NCI-H1092 treated with DMSO at 0.1 percent for 48 hours (cell line): ENCODE results near the gene MED22.

Experiments
- DNase-seq: peaks from one replicate; lab custom pipeline; 2025; lab: John Stamatoyannopoulos, UW

MED22 gene

DNA sequence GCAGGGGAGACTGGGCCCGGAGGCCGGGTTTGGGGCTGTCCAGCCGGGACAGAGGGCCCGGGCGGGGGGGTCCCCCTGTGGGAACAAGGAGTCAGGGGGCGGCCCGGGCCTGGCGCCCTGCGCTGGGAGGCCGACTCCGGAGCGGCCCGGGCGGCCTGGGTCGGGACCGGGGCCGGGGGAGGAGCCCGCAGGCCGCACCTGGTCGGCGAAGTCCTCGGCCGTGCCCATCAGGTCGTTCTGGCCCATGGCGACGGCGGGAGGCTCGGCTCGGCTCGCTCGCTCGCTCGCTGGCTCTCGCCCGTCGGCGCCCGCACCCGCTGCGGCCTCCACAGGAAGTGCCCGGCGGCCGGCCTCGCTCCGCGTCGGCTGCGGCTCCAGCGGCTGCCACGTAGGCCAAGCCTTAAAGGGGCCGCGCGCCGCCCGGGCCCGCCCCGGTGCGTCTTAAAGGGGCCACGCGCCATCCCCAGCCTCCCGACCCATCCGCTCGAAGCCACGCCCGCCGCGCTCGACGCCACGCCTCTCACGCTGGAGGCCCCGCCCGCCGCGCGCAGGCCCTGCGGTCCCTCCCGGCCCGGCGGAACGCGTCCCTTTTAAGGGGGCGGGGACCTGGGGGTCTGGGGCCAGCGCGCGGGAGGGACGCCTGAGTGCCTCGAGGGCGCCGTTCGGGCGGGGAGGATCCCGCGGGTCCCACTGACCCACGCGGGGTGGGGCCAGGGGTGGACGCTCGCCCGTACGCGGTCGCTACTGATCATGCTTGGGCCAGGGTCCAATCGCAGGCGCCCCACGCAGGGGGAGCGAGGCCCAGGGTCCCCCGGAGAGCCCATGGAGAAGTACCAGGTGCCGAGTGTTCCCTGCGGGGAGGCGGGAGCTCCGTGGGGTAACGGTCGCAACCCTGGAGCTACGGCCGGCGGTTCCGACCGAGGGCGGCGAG, 28.1 kb upstream of the MED22 start, which contains the start of the genes STKLD1 and SURF4:
Gene STKLD1, plus strand, starts transcription at position 643 of the 931 bp plus-strand sequence. Its CDS starts 108 bp downstream, at position 751.
Gene SURF4, minus strand, starts transcription at position 337 of the 931 bp plus-strand sequence. Its CDS starts 91 bp downstream, at position 246.
- DNase-seq, result peak; percentile 94

DNA sequence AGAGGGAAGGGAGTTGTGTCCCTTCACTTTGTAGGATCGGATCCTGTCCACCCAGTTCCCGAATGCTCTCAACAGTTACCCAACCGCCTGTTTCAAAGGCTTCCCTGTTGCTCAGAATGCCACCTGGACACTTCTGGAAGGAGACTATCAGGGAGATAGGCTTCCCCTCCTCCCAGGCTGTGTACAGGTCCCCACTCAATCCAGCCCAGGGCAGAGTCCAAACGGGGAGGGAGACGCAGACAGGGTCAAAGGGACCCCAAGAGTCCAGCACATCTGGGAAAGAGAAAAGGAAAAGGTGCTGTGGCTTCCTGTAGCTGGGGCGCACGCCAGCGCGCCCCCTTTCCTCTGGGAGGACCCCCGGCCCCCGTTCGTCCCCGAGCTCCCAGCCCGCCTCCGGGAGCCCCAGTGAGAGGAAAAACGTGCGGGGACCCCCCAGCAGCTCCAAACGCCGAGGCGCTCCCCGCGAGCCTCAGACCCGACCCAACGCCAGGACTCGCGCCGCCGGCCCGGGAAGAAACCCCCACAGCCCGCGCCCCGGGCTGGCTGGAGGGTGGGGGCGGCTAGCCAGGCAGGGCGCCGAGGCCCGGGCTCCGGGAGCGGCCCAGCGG, 27.3 kb upstream of the MED22 start:
- DNase-seq, result peak; percentile 10

DNA sequence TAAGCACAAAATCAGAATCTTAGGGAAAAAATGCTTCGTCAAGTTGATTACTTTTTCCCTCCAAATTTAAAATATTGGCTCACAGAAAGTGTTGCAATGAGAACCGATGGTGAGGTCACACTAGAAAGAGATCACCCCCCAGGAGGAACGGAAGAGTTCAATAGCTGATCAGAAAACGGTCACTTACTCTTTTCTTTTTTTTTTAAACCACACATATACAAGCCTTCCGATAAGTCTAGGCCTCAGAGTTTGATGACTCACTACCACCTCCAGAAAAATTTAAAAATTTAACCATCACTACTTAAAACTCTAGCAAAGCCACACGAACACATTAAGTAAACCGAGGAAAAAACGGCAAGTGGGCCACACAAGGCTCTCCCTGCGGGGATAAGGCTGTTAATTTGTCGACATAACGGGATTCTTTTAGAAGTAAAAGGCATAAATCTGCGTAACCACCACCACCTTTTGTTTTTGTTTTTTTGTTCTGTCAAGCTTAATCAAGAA, 26.7 kb upstream of the MED22 start:
- no peak for DNase-seq

DNA sequence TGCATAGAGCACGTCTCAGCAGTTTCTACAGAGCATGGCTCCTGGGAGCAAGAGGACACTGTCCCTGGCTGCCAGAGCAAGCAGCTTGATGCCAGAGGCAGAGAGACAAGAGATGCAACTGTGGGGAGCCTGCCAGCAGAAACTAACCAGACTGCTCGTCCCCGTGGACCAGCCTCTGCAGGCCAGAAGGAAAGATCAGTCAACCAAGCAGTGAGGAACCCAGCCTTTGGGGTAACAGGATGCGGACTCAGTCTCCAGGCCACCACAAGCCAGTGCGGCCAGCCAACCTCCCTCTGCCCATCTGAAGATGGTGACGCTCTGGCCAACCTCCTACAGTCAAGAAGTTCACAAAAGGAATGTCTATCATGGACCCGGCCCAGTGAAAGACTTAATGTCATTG, 24.2 kb upstream of the MED22 start:
- DNase-seq, result no peak

DNA sequence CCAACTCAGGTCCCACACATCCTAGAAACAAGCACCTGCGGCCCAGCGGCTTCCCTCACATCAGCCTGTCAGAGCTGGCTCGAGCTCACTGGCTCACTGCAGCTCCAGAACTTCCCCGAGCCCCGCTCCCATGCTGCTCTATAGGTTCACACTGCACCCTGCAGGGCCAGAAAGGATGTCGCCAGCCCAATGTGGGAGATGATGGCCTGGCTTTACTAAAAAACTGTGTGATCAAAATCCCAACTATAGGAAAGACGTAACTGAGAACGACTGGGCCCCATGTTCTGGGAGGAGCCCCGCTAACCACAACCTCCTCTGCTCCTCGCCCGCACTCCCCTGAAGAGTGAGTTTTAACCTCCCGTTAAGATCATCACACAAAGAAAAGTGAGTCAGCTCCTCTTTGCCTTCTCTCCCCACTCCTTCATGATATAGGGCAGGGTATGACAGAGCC, 23.4 kb upstream of the MED22 start:
- DNase-seq, result no peak

DNA sequence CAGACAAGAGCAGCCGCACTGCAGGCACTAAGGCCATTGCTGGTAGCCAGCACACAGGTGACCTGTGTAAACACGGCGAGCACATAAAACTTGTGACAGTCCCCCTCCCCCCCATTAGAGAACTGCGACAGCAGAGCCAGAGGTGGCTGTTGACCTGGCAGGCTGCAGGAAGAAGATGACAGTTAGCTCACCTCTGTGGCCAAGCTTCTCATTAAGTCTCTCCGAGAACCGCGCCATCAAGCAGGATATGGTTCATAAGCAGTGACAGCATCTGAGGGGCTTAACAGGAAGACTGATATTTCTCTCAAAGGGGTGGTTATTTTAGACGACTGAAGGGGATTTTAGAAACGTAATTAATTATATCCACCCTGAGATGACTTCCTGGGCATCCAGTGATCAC, 22.8 kb upstream of the MED22 start:
- no peak for DNase-seq

DNA sequence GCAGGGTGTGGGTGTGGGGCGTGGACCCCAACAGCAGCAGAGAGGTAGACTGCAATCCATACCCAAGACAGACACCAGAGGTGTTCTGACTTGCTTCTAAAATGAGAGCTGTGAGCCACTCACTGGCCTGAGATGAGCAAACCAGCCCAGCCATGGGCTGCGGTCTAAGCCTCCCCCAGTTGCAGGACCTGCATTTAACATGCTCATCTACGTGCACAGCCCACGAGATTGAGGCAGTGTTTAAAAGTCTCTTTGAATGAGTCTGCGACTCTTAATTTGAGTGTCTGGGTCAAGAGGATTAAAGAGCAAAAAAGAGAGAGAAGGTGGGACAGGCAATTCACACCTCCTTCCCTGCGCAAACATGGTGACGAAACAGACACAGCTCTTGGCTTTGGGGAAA, 22.0 kb upstream of the MED22 start:
- DNase-seq, result no peak

DNA sequence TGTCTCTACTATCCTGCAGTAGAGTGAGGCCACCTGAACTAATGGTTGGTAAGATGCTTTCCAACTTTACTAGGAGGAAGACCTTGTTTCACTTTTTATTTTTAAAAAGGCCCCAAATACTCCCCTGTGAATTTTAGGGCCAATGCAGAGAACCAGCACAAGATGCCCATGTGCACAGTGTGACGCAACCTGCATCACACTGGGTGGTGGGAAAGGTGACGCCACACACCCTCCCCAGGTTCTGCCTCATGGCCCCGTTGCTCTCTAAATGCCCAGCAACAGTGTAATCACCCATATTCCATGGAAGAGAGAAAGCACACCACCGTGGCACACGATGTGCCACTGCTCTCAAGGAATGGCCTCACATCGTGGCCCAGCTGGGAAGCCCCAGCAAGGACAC, 21.5 kb upstream of the MED22 start:
- no peak for DNase-seq

DNA sequence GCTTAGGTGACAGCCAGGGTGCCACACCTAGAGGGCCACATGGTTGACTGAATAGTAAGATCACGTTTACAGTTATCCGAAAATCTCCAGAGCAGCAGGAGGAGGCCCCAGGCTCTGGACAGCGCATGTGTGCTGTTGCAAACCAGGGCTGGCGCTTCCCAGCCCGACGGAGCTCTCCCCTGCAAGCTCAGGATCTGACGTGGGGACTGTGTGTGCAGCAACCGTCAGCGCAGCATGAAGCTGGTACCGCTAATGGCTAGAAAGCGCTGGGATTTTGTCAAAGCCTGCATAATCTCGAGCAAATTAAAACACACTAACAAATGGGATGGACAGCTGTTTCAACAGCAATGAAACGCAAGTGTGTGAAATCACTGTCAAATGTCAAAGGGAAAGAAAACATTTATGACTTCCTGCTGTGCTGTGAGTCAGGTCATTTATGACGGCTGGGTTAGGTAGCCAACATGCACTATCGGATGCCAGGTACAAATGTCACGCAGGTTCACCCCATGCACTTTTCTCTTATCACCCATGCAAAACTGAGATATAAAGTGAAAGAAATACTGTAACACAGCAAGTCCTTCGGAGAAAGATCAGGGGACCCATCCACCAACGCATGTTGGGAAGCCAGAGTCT, 20.4 kb upstream of the MED22 start:
- peak; percentile 72 for DNase-seq

DNA sequence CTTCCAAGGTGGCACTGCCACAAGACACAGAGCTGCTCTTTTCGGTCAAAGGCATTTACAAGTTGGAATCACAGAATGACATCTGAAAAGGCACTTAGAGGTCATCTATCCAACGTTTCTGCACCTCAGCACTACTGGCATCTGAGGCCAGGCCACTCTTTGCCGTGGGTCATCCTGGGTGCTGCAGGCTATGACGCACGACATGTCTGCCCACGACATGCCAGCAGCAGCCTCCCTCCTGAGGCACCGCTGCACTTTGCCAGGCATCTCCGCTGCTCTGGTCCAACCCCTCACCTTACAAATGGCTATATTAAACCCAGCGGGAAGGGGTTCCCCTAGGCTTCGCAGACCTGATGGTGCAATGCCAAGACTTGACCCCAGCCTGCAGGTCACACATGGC, 19.8 kb upstream of the MED22 start:
- DNase-seq, result no peak

DNA sequence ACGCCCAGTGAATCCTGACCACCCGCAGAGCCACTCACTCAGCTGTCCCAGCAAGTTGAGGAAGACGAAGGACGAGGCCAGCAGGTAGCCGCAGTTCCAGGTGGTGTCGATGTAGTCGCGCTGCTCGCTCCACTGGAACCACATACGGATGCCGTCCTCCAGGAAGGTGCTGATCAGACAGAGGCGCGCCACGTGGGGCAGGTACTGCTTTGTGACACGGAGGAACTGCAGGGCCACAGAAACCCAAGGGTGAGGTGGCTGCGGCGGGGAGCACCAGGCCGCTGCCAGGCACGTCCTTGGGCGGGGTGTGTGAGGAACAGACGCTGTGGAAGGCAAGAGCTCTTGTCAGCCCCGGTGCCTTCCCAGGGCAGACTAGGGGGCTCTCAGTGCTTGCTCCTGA, 19.3 kb upstream of the MED22 start:
- DNase-seq, result no peak

DNA sequence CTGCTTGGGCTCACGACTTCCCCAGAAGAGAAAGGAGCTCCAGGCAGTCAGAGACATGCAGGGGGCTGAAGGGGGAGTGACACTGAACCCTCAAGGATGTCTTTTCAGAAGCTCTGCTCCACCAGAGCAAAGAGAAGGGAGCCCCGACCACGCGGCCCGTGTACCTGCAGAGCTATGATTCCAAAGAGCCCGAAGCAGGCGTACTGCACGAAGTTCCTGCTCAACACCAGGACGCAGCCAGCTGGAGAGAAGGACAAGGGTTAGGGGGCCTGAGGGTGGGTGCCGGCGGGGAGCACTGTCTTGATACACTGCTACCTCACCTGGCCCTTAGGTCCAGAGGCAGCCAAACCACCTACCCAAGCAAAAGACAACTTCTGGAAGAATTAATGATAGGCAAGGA, 18.5 kb upstream of the MED22 start:
- no peak for DNase-seq

DNA sequence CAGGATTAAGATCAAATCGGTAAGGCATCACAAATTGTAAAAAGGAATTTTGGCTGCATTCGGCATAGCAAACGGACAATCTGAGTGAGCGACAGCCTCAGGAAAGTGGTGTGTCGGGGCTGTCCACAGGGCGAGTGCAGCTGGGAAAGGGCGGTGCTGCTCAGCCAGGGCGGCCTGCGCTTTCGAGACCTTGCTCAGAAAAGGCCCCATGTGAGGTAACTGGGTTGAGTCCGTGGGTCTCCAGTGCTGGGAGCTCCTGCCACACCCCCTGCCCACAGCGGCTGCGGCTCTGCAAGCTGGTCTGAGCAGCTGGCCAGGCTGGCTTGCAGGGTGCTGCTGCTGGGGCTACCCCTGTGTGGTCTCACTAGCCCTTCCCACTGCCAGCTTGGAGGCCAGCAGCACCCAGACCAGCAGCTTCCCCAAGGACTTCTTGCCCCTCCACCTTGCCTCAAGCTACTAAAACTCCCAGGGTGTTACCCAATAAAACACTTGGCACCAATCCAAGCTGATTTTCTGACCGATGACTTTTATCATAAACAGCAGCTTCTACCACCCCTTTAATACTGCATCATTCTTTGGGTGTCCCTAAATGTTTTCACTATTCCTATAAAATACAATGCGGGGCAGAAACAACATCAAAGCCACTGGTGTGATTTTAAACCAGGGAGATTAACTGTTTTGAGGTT, 14.6 kb upstream of the MED22 start:
- DNase-seq, result no peak

DNA sequence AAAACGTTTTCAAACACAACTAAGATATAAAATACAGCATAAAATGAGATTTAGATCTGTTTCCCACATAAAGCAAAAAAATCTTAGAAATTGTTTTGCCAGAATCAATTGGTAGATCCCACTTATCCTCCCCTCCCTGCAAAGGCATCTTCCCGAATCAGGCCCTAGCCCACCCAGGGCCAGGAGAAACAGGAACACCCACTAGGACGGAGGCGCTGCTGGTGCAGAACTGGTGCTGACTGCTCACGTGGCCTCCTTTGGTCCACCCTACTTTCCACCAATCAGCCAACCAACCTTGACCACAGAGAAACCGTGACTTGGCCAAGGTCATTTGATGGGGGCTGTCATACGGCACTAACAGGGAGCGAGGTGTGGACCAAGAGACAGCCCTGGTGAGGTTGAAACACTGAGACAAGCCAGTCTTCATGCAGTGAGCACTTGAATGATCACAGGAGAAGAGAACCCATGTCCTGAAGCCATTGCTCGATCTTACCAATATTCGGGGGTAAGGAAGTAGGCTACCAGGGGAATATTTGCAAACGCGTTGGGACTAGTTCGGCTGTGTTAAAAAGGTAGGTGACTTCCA, 13.7 kb upstream of the MED22 start:
- no peak for DNase-seq

DNA sequence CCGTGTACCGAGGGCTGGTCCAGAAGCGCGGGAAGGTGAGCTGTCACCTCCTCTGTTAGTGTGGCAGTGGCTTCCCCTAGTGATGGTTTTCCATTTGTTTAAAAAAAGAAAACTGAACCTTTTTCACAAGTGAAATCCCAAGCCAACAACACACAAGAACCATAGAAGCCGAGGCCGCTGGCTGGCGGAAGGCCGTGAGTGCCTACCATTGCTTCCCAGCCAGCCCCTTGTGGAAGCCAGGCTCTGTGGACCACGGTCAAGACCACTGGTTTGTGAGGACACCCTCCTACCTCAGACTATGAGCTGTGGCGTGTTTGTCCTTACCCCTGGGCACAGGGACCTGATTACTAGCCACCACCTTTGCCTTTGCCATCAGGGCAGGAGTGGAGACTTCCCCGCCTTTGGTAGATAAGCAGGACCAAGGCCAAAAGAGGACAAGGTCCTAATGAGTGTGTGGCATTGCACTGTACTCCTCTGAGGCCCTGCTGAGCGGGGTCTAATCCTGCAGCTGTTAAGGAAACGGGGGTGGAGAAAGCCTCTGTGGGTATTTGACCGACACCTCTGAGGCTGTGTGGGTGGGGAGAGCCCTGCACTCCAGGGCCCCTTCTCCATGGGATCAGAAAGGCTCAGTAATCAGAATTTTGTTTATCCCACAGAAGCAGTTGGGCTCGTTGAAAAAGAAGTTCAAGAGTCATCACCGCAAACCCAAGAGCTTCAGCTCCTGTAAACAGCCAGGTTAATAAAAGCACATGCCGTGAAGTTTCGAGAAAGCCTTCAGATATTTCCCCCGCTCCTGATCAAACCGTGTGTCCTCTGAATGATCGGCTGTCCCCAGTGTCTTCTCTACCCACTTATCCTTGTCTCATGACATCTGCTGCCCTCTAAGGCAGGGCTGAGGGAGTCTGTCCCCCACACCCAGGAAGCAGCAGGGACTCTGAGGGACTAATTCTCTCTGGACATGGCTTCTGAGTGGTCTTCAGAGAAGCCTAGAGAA, 12.8 kb upstream of the MED22 start:
- no peak for DNase-seq

DNA sequence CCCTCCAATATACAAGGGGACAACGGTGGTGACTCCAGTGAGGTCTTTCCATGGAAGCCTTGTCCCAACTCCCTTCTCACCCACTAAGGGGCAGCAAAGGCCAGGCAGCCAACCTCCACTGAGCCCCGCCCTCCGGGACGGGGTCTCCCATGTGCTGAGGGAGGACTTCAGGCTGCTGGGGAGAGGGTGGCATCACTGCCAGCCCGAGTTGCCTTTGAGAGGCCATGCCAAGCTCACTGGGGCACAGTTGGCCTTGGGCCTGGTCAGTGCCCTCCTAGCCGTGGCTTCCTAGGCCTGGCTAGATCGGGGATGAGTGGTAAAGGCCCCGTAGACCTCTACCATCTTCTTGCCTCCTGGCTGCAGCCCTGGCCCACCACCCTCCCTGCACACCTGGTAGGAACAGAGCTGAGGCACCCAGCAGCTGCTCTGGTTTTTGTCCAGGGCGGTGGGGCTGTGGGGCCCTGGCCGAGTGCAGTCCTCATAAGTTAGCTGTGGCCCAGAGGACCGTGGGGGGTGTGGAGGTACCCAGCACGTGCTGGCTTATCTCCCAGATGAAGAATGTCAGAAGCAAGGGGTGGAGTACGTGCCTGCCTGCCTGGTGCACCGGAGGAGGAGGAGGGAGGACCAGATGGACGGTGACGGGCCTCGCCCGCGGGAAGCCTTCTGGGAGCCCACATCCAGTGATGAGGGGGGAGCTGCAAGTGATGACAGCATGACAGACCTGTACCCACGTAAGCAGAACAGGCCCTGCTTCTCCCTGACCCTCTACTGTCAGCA, 11.7 kb upstream of the MED22 start:
- DNase-seq, result peak; percentile 16

DNA sequence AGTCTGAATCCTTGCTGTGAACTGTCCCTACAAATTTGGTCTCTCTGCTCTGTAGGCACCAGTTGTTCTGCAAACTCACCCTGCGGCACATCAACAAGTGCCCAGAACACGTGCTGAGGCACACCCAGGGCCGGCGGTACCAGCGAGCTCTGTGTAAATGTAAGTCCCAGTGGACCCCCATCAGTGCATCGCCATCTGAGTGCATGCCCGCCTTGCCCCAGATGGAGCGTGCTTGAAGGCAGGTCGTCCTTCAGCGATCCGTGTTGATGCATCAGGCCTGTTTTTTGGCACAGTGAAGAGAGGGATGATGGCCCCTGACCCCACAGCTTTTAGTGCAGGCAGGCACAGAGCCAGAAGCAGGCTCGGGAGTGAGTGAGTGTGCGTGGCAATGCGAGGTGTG, 9.7 kb upstream of the MED22 start:
- DNase-seq, result no peak

DNA sequence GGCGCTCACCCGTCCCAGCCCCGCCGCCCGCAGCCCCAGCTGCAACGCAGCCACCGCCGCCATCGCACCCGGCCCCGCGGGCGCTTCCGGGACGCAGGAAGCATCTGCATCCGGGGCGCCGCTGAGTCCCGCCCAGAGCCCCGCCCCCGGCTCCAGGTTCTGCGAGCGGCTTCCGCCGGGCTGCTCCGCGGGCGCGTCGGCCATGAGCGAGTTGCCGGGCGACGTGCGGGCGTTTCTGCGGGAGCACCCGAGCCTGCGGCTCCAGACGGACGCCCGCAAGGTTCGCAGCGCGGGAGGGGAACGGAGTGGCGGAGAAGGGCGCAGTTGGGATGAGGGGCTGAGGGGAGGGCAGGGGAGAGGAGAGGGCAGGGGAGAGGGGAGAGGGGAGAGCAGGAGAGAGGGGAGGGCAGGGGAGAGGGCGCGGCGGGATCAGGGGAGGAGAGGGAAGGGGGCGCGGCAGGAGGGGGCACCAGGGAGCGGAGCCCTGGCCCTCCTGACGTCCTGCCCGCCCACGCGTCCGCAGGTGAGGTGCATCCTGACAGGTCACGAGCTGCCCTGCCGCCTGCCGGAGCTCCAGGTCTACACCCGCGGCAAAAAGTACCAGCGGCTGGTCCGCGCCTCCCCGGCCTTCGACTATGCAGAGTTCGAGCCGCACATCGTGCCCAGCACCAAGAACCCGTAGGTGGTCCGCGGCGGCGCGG, 8.6 kb upstream of the MED22 start, which contains the start of the genes SURF1 and SURF2:
Gene SURF1, minus strand, starts transcription at position 97 of the 701 bp plus-strand sequence. Its CDS starts 34 bp downstream, at position 63.
Gene SURF2, plus strand, starts transcription at position 160 of the 701 bp plus-strand sequence. Its CDS starts 43 bp downstream, at position 203.
- peak; percentile 62 for DNase-seq
